Measurements from ENCODE around the gene PTPN7. TPM values are rescaled to one million over a fixed set of nuclear protein-coding genes. Genes with fewer than 3 reads are reported as not detected.

The PTPN7 gene
- total RNA-seq, 1 donor from 2014 or later, result not detected

DNA sequence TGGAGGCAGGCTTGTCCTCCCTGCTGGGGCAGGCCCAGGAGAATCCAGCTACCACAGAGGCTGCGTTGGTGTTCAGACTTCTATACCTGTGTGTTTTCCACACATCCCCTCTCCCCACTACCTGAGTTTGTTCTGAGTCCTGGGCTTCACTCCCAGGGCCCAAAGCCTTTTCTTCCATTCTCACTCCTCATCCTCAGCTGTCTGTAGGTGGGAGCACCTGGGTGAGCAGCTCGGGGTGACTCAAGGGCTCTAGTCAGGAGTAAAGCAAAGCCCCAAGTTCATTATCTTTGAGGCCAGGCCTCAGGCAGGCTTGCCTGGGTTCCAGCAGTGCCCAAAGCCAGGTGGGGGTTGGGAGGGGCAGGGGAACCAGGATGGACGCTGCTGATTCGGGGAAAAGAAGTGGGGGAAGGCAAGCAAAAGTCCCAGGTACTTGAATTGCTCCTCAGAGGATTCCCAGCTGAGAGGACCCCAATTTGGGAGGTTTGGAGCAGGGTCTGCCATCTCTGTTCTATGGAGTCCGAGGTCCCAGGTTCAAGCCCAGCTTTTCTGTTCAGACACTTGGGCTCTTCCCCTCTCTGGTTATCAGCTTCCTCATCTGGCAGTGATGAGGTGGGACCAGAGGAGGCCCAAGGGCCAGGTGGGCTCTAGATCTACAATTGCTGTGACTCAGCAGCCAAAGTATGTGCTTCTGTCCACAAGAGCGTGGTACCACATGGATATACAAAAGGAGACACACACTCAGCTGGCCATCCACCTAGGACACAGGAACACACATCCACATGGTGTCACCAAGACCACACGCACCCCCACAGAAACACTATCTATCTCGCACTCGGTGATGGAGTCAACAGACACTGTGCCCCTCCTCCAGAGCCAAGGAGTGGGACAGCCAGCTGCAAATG is 5.8 kb upstream of the PTPN7 start:
- H3K27ac Mint-ChIP-seq, result no peak overlapping the region
- peaks cover 8% of the 10 kb centered on the region for H3K4me1 Mint-ChIP-seq (ENCODE audit: low read depth)
- TF ChIP-seq, protein P1, sequence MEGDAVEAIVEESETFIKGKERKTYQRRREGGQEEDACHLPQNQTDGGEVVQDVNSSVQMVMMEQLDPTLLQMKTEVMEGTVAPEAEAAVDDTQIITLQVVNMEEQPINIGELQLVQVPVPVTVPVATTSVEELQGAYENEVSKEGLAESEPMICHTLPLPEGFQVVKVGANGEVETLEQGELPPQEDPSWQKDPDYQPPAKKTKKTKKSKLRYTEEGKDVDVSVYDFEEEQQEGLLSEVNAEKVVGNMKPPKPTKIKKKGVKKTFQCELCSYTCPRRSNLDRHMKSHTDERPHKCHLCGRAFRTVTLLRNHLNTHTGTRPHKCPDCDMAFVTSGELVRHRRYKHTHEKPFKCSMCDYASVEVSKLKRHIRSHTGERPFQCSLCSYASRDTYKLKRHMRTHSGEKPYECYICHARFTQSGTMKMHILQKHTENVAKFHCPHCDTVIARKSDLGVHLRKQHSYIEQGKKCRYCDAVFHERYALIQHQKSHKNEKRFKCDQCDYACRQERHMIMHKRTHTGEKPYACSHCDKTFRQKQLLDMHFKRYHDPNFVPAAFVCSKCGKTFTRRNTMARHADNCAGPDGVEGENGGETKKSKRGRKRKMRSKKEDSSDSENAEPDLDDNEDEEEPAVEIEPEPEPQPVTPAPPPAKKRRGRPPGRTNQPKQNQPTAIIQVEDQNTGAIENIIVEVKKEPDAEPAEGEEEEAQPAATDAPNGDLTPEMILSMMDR (IDR thresholded peaks at IDR 0.05; ENCODE audit: unreplicated experiment), result no peak
- H3K36me3 Mint-ChIP-seq (ENCODE audit: insufficient read depth), result no peaks in the 10 kb centered on the region
- H3K27me3 Mint-ChIP-seq, result peaks cover 6% of the 10 kb centered on the region
- DNase-seq (ENCODE audit: low spot score, unreplicated experiment), result no peak
- H3K4me3 Mint-ChIP-seq (ENCODE audit: low read depth), result no peak overlapping the region
- no peaks in the 10 kb centered on the region for H3K9me3 Mint-ChIP-seq (ENCODE audit: low read depth)

DNA sequence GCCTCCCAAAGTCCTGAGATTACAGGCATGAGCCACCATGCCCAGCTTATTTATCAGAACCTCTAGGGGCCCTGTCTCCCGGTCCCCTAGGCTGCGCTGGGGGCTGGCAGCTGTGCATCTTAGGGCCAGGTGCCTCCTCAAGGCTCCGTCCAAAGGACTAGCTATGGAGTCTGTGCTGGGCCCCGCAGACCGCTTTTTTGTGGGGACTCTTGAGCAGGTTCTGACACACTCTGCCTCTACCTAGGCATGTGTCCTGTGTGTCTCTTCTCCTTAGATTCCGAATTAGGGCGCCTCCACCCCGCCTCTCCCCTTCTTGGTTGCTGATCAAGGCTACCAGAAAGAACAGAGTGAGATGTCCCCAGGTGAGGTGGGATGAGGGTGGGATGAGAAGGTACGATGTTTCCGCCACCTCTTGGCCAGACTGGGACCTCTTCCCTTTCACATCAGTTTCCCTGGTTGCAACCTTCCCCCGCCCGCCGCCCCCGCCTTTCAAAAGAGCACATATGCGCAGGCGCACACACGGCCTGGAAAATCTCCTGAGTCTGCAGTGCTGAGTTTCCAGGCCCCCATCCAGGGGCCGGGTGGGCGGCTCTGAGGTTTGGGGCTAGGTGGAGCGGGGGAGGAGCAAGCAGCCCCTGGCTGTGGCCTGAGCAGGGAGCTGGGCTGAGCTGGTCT is 5.0 kb upstream of the PTPN7 start:
- DNase-seq (ENCODE audit: low spot score, unreplicated experiment), result no peak
- Mint-ChIP-seq H3K9me3 (ENCODE audit: low read depth) (no peaks in the 10 kb centered on the region), H3K4me3 (ENCODE audit: low read depth) (no peak overlapping the region), H3K36me3 (ENCODE audit: insufficient read depth) (no peaks in the 10 kb centered on the region), H3K4me1 (ENCODE audit: low read depth) (peaks cover 8% of the 10 kb centered on the region), H3K27ac (no peak overlapping the region), H3K27me3 (peaks cover 10% of the 10 kb centered on the region)
- TF ChIP-seq, protein P1 (IDR thresholded peaks at IDR 0.05; ENCODE audit: unreplicated experiment), result no peak

DNA sequence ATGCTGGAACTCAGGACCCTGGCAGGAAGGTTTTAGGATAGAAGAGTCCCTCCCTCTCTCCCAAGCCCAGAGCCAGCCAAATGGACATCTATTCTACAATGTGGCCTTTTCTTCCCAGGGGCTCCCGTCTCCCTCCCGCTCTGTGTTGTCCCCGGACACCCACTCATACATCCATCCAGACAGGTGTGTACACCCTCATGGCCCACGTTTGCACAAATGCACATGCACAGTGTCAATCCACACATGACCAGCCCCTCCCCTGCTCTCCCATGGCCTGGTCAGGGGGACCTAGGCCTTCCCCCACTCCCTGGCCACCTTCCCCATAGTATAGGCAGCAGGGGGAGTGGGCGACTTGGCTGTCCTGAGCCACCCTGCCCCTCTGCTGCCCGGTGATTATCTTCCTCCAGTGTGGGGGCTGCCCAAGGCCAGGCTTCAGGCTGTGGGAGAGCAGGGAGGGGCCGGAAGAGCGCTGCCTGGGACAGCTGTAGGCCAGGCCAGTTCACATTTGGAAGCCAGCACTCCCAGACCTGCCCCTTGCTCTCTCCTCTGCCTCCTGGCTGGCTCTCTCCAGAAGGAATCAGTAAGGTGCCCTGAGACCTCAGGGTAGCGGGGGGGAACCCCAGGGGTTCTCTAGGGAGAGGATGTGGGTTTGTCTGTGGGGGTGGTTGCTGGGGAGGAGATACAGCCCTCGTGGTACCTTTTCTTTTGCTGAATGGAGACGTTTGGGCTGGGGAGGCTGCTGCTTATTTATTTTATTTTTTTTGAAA is 4.1 kb upstream of the PTPN7 start:
- no peaks in the 10 kb centered on the region for H3K36me3 Mint-ChIP-seq (ENCODE audit: insufficient read depth)
- H3K9me3 Mint-ChIP-seq (ENCODE audit: low read depth), result no peaks in the 10 kb centered on the region
- TF ChIP-seq, protein P1 (IDR thresholded peaks at IDR 0.05; ENCODE audit: unreplicated experiment), result no peak
- DNase-seq (ENCODE audit: low spot score, unreplicated experiment), result no peak
- H3K4me3 Mint-ChIP-seq (ENCODE audit: low read depth), result no peak overlapping the region
- peaks cover 8% of the 10 kb centered on the region for H3K4me1 Mint-ChIP-seq (ENCODE audit: low read depth)
- peak overlapping the region; percentile 85 for H3K27ac Mint-ChIP-seq
- peaks cover 10% of the 10 kb centered on the region for H3K27me3 Mint-ChIP-seq

DNA sequence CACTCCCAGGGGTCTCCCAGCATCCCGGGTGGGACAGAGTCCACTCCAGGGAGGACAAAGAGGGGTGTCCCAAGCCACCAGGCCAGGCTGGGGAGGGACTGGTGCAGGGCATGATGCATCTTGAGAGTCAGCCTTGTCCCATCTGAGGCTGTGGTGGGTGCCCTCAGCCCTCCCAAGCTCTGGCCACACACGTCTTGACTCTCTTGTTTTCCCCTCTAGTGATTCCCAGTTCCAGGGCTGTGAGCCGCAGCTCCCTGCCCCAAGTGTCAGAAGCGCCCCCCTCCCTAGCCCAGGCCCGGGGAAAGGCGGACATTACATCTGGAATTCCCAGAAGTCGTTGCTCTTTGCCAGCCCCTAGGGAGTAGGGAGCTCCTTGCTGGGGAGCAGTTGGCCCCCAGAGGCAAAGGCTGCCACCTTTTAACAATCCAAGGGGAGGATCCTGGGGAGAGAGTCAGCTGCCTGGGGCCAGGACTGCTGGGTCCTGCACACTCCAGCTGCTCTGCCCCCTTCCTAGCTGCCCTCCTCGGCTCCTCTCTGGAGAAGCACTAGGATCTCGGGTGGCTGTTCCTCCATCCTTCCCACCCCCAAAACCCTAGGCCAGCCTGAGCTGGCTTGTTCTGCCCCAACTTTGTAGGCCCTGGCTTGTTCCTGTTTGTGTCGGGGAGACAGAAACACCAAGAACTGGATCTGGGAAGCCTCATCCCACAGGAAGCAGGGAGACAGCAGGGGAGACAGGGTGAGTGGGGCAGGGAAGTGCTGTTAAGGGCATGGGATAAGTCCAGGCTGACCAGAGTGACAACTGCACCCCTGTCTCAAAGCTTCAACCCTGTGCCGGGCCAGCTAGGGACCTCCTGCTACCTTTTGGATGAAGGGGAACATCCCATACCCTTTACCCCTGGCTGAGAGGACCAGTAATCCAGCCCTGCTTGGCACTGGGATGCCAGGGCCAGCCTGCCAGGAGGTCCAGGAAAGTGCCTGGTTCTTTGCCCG is 3.2 kb upstream of the PTPN7 start:
- TF ChIP-seq, protein P1 (IDR thresholded peaks at IDR 0.05; ENCODE audit: unreplicated experiment), result no peak
- no peaks in the 10 kb centered on the region for H3K9me3 Mint-ChIP-seq (ENCODE audit: low read depth)
- H3K4me3 Mint-ChIP-seq (ENCODE audit: low read depth), result no peak overlapping the region
- DNase-seq (ENCODE audit: low spot score, unreplicated experiment), result no peak
- no peaks in the 10 kb centered on the region for H3K36me3 Mint-ChIP-seq (ENCODE audit: insufficient read depth)
- H3K4me1 Mint-ChIP-seq (ENCODE audit: low read depth), result peaks cover 10% of the 10 kb centered on the region
- peaks cover 10% of the 10 kb centered on the region for H3K27me3 Mint-ChIP-seq
- H3K27ac Mint-ChIP-seq, result peak overlapping the region; percentile 29

Data from progenitor cell of endocrine pancreas (in vitro differentiated cells).